Kidney (tissue), 14 donors: ENCODE results near the gene RBM17. TPM values are rescaled to one million over a fixed set of nuclear protein-coding genes. Genes with fewer than 3 reads are reported as not detected.

Experiments used
- DNase-seq, 5 donors: peaks; one replicate each; pipeline ENCODE4 v3.0.0-alpha.2; 2013 to 2020
- FAIRE-seq: peaks from 2 replicates; lab custom pipeline; 2012; peaks lifted over from hg19 to GRCh38; lab: Jason Lieb, UNC
- H3K27ac ChIP-seq, 2 donors: one replicate each; pipeline ENCODE4 v1.7.0; 2013; ENCODE audit warnings: low read depth in 2 of 2, low read length in 2 of 2, inconsistent platforms in 1 of 2
- H3K27me3 ChIP-seq: one replicate; pipeline ENCODE4 v1.7.1; 2013; ENCODE audit warnings: low read length, inconsistent platforms; ENCODE audit not compliant: control insufficient read depth, insufficient read depth
- H3K36me3 ChIP-seq, 3 donors: one replicate each; pipeline versions ENCODE4 v1.7.0 to v1.7.1; 2013; ENCODE audit warnings: low read length in 3 of 3, control low read depth in 1 of 3, inconsistent platforms in 1 of 3; ENCODE audit not compliant: insufficient read depth in 3 of 3, control insufficient read depth in 2 of 3
- H3K4me1 ChIP-seq, 3 donors: one replicate each; pipeline versions ENCODE4 v1.7.0 to v1.7.1; 2013; ENCODE audit warnings: low read length in 3 of 3, inconsistent platforms in 1 of 3, low read depth in 1 of 3; ENCODE audit not compliant: control insufficient read depth in 2 of 3, insufficient read depth in 2 of 3
- H3K4me3 ChIP-seq, 3 donors: one replicate each; pipeline versions ENCODE4 v1.7.0 to v1.8.1; 2013; ENCODE audit warnings: low read length in 3 of 3, control low read depth in 1 of 3, inconsistent platforms in 1 of 3
- H3K9ac ChIP-seq, 3 donors: one replicate each; pipeline versions ENCODE4 v1.7.0 to v1.7.1; 2013; ENCODE audit warnings: low read length in 3 of 3, control low read depth in 1 of 3, inconsistent platforms in 1 of 3
- H3K9me3 ChIP-seq, 3 donors: one replicate each; pipeline versions ENCODE4 v1.7.0 to v1.7.1; 2013; ENCODE audit warnings: low read length in 3 of 3, control low read depth in 1 of 3, inconsistent platforms in 1 of 3; ENCODE audit not compliant: control insufficient read depth in 2 of 3, insufficient read depth in 1 of 3
- intact Hi-C: fragments of 100-400 bp; cut with DNase I; formaldehyde crosslinking; loops from one replicate; pipeline ENCODE4 v1.11.1; 2022
- polyA plus RNA-seq: library from polyadenylated mRNA; stranded (reverse); fragments of 350-450 nt; fragmentation: Illumina TruSeq; extraction: RNeasy Lipid Tissue Mini Kit (QIAGEN cat#74804); gene quantifications from one replicate; pipeline ENCODE4 v1.2.3, GENCODE V29; 2014; ENCODE audit warnings: low read depth, low replicate concordance; ENCODE audit not compliant: insufficient read depth
- total RNA-seq: library from RNA; stranded (reverse); fragmentation: NEBNext Ultra II Directional; extraction: Animal tissue kit (Norgen Biotek cat#: 25700); gene quantifications from one replicate; pipeline ENCODE4 v1.2.1, GENCODE V29; 2021
- TF ChIP-seq, protein P1 (sequence below): IDR thresholded peaks from 3 replicates; pipeline ENCODE4 v1.5.1; 2012; ENCODE audit warnings: mild to moderate bottlenecking, moderate library complexity, borderline replicate concordance; ENCODE audit not compliant: insufficient read depth; ENCODE audit errors: extremely low read depth
- donor health status: control.
- donor health status: control.
- donor health status: control.
- donor health status: control.
- donor health status: control.
- donor health status: DM: yes; HTN: yes; CAD: no.
- donor health status: Normal renal cell carcinoma (clear cell type).

The RBM17 gene
- total and polyA plus RNA-seq, 2 donors from 2014 or later = 46.4 to 91.9 TPM

DNA sequence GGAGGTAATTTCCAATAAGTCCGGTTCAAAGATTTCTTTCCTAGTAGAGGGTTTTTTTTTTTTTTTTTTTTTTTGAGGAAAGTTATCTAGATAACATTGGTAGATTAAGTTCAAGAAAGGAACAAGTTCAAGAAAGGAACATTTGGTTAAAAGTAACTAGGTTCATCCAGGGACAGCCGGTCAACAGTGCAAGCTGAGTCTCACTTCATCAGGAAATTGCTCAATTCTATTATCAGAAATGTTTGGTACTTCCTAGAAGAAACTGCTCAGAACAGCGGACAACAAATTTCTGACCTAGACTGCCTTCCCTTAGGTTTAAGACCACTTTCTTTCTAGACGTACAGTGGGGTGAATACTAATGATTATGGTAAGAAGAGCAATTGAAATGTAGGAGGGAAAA, 23.0 kb upstream of the RBM17 start:
- H3K27ac ChIP-seq = peak overlapping the region; percentile 74 to 82
- H3K36me3 ChIP-seq = no peaks in the 10 kb centered on the region
- no peaks in the 10 kb centered on the region for H3K27me3 ChIP-seq
- intact Hi-C loops = no loop called here
- peaks cover 0 to 8% (median 4%) of the 10 kb centered on the region in 3 donors for H3K4me1 ChIP-seq
- H3K9me3 ChIP-seq = no peaks in the 10 kb centered on the region
- H3K9ac ChIP-seq = peak overlapping the region in 1 of 3 donors; percentile 59
- FAIRE-seq = peak; percentile 19
- DNase-seq = no peak
- TF ChIP-seq, protein P1, sequence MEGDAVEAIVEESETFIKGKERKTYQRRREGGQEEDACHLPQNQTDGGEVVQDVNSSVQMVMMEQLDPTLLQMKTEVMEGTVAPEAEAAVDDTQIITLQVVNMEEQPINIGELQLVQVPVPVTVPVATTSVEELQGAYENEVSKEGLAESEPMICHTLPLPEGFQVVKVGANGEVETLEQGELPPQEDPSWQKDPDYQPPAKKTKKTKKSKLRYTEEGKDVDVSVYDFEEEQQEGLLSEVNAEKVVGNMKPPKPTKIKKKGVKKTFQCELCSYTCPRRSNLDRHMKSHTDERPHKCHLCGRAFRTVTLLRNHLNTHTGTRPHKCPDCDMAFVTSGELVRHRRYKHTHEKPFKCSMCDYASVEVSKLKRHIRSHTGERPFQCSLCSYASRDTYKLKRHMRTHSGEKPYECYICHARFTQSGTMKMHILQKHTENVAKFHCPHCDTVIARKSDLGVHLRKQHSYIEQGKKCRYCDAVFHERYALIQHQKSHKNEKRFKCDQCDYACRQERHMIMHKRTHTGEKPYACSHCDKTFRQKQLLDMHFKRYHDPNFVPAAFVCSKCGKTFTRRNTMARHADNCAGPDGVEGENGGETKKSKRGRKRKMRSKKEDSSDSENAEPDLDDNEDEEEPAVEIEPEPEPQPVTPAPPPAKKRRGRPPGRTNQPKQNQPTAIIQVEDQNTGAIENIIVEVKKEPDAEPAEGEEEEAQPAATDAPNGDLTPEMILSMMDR = no peak
- no peak overlapping the region for H3K4me3 ChIP-seq

DNA sequence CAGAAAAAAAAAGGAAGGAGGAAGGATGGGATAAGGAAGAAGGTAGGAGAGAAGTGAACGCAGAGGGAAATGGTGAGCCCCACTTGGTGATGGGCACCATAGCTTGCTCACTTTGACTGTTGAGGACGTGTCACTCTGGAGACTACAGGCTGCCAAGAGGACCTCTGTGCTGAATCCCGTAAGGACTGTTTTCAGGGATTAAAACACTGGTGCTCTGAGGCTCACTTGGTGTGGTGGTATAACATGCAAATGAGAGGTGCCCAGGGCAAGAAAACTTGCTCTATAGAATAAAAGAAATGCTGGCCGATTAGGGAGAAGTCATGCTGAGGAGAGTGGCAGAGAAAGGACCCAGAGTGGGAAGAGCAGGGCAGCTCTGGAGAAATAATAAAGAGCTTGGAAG, 21.4 kb upstream of the RBM17 start:
- Histone ChIP-seq H3K4me1 (peaks cover 0 to 8% (median 4%) of the 10 kb centered on the region in 3 donors), H3K27ac (no peak overlapping the region), H3K9ac (no peak overlapping the region), H3K4me3 (no peak overlapping the region), H3K36me3 (no peaks in the 10 kb centered on the region), H3K27me3 (no peaks in the 10 kb centered on the region), H3K9me3 (no peaks in the 10 kb centered on the region)
- FAIRE-seq (no peak), DNase-seq (no peak)
- intact Hi-C loops = no loop called here
- TF ChIP-seq, protein P1 = no peak

GRCh38 chr10:6068006-6068405, 20.8 kb upstream of the RBM17 start:
- H3K9ac ChIP-seq = no peak overlapping the region
- no peak overlapping the region for H3K27ac ChIP-seq
- DNase-seq (no peak), FAIRE-seq (no peak)
- TF ChIP-seq, protein P1 = no peak
- H3K4me1 ChIP-seq = peaks cover 0 to 8% (median 4%) of the 10 kb centered on the region in 3 donors
- intact Hi-C loops = no loop called here
- H3K4me3 ChIP-seq = no peak overlapping the region
- no peaks in the 10 kb centered on the region for H3K9me3 ChIP-seq
- no peaks in the 10 kb centered on the region for H3K36me3 ChIP-seq
- H3K27me3 ChIP-seq = no peaks in the 10 kb centered on the region

- intact Hi-C loops = no loop called here
- FAIRE-seq (no peak), DNase-seq (no peak)
- Histone ChIP-seq H3K36me3 (no peaks in the 10 kb centered on the region), H3K27me3 (no peaks in the 10 kb centered on the region), H3K9ac (no peak overlapping the region), H3K27ac (no peak overlapping the region), H3K4me1 (peaks cover 0 to 8% (median 4%) of the 10 kb centered on the region in 3 donors), H3K4me3 (no peak overlapping the region), H3K9me3 (no peaks in the 10 kb centered on the region)
- TF ChIP-seq, protein P1 = no peak
These were observed 20.4 kb upstream of the RBM17 start for GRCh38 chr10:6068422-6068821.
